Measurements from ENCODE around the gene CPE.

DNA sequence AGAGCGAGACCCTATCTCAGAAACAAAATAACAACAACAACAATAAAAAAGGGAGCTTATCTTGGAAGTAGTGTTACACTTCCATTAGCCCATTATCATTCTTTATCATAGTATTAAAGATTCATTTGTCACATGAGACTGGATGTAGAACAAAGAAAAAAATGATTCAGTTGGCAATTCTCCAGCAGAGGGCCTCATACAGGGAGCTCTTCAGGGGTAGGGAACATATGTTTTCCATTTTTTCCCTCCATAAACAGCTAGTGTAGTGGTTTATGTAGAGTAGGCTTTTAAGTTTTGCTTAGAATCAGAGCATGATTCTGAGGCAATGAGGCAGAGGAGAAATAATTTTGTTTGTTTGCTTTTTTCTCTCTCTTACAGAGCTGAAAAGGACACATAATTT is 5.8 kb downstream of the CPE start:
- TF ChIP-seq, protein P1, sequence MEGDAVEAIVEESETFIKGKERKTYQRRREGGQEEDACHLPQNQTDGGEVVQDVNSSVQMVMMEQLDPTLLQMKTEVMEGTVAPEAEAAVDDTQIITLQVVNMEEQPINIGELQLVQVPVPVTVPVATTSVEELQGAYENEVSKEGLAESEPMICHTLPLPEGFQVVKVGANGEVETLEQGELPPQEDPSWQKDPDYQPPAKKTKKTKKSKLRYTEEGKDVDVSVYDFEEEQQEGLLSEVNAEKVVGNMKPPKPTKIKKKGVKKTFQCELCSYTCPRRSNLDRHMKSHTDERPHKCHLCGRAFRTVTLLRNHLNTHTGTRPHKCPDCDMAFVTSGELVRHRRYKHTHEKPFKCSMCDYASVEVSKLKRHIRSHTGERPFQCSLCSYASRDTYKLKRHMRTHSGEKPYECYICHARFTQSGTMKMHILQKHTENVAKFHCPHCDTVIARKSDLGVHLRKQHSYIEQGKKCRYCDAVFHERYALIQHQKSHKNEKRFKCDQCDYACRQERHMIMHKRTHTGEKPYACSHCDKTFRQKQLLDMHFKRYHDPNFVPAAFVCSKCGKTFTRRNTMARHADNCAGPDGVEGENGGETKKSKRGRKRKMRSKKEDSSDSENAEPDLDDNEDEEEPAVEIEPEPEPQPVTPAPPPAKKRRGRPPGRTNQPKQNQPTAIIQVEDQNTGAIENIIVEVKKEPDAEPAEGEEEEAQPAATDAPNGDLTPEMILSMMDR (IDR thresholded peaks at IDR 0.05; ENCODE audit: insufficient read depth, low read length), result no peak
- TF ChIP-seq, protein P2, sequence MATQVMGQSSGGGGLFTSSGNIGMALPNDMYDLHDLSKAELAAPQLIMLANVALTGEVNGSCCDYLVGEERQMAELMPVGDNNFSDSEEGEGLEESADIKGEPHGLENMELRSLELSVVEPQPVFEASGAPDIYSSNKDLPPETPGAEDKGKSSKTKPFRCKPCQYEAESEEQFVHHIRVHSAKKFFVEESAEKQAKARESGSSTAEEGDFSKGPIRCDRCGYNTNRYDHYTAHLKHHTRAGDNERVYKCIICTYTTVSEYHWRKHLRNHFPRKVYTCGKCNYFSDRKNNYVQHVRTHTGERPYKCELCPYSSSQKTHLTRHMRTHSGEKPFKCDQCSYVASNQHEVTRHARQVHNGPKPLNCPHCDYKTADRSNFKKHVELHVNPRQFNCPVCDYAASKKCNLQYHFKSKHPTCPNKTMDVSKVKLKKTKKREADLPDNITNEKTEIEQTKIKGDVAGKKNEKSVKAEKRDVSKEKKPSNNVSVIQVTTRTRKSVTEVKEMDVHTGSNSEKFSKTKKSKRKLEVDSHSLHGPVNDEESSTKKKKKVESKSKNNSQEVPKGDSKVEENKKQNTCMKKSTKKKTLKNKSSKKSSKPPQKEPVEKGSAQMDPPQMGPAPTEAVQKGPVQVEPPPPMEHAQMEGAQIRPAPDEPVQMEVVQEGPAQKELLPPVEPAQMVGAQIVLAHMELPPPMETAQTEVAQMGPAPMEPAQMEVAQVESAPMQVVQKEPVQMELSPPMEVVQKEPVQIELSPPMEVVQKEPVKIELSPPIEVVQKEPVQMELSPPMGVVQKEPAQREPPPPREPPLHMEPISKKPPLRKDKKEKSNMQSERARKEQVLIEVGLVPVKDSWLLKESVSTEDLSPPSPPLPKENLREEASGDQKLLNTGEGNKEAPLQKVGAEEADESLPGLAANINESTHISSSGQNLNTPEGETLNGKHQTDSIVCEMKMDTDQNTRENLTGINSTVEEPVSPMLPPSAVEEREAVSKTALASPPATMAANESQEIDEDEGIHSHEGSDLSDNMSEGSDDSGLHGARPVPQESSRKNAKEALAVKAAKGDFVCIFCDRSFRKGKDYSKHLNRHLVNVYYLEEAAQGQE (IDR thresholded peaks at IDR 0.05; ENCODE audit: insufficient replicate concordance, low read depth), result no peak
- no peak for TF ChIP-seq POLR2AphosphoS5 (IDR thresholded peaks at IDR 0.05; ENCODE audit: low read depth)

All from HL-60 (cell line).